Measurements from ENCODE around the gene KCNIP4.

The KCNIP4 gene

GRCh38 chr4:21155367-21155766 lies 793.2 kb downstream of the KCNIP4 start:
- DNase-seq, result no peak

- no peak for DNase-seq
Measured at GRCh38 chr4:21139327-21139726, 809.2 kb downstream of the KCNIP4 start.

- no peak for DNase-seq
Measured at GRCh38 chr4:21136051-21136630, 812.4 kb downstream of the KCNIP4 start.

DNA sequence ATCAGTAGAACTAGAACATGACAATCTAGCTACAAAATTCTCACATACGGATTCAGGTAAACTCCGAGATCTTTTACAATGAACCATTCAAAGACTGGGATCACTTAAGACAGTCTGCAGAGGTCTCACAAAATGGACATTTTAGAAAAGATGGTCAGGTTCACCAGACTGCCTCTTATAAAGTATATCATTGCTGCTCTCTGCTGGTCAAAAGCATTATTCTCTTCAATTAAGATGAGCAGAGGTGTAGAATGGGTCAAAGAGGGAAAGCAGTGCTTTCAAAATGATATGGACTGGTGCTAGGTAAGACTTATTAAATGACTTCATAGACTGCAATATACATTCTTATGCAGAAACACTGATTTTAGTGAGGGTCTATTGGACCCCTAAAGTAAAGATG lies 813.6 kb downstream of the KCNIP4 start:
- DNase-seq, result no peak

- DNase-seq, result no peak
Measured at GRCh38 chr4:21130606-21131005, 818.0 kb downstream of the KCNIP4 start.

- no peak for DNase-seq
Measured at GRCh38 chr4:21126014-21126512, 822.5 kb downstream of the KCNIP4 start.

DNA sequence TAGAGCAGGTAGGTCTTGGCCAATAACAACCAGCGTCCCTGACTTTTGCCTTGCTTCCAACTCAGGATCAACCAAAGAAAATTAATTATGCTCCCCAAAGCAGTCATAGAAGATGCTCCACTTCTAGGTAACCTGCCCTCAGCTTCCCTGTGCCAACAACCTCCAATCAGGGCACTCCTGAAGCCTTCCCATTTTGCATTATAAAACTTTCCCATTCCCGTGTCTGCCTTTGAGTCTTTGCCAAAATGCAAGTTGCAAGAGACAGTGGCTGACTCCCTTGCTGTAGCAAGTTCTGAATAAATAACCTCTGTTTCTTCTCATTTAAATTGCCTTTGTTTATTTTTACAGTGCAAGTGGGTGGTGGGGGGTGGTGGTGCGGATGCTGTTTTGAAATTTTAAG lies 830.3 kb downstream of the KCNIP4 start:
- DNase-seq, result no peak

DNA sequence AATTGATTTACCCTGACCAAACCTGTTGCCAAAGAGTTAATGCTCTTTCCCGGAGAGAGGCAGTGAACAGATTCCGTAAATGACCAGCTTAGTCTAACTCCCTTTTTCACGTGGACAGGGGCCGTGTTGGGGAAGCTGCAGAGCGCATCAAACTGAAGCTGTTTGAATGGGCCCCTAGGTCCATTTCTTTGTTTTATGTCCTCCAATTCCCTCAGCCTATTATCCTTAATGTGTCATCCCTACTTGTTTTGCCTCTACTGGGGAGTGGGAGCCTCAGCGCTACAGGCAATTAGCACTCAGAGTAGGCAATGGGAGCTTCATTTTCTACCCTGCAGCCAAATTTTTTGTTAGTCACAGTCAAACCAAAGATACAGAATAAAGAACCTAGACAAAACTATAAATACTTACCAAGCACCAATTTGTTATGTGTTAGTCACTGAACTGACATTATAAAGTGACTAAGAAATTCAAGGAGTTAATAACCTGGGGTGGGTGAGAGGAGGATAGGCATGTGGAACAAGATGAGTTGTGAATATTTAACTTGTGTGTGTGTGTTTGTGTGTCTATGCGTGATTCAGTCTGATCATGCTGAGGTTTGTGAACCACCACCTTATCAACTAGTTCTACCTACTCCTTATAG lies 830.9 kb downstream of the KCNIP4 start:
- no peak for DNase-seq

DNA sequence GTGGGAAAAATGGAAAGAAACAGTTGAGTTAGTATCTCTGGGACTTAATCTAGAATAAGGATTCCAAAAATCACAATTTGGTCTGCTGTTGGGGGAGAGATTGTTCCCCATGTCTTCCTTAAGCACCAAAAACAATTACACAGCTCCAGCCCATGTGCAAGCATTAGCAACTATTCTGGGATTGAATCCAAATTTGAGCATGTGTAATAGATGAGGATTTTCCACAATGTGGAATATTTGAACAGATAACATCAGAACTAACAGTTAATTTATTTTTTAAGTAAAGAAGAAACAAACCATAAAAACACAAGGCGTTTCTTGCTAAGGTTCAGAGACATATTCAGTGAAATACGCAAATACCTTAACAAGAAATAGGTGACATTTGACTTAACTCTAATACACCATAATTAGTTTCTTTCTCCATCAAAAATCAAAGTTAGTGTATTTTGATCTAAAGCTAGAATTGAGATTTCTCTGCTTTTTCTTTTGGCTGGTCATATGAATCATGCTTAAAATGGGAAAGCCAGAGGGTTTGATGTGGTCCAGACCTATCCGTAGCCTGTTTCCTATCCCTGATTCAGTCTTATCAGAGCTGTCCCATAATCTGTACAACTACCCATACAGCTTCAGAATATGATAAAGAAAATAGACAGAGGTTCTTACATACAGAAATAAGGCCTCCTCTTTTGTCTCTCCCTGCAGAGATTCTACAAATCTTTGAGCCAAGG lies 834.9 kb downstream of the KCNIP4 start:
- no peak for DNase-seq

DNA sequence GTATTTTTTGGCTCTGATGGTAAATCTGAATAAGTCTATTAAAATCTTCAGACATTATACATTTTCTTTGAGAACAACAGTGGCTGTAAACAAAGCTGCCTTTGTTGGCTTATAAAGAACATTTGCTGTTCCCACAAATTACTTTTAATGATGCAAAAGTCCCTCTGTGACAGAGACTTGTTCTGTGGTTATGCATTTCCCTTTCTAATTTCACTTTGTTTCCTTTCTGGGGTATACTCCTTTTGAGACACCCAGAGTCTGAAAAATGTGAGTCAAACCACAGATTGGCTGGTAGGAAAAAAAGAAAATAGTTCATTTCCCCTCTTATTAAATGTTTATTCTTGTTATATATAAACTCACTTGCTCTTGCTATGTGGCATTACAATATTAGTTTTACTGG lies 845.9 kb downstream of the KCNIP4 start:
- DNase-seq, result no peak

GRCh38 chr4:21097865-21098264 lies 850.7 kb downstream of the KCNIP4 start:
- DNase-seq, result no peak

GRCh38 chr4:21097026-21097425 lies 851.5 kb downstream of the KCNIP4 start:
- no peak for DNase-seq

- no peak for DNase-seq
Measured at GRCh38 chr4:21092531-21092930, 856.0 kb downstream of the KCNIP4 start.

- no peak for DNase-seq
Measured at GRCh38 chr4:21090094-21090666, 858.4 kb downstream of the KCNIP4 start.

DNA sequence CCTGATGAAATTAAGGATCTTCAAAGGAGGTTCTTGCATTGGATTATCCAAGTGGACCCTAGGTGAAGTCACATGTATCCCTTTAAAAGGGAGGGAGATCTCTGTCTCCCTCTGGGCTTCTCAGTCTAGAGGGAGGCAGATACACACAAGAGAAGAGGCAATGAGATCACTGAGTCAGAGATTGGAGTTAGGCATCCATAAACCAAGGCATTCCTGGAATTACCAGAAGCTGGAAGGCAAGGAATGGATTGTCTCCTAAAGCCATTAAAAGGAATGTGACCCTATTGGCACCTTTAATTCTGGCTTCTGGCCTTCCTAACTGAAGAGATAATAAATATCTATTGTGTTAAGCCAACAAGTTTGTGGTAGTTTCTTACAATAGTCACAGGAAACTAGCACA lies 865.2 kb downstream of the KCNIP4 start:
- no peak for DNase-seq

DNA sequence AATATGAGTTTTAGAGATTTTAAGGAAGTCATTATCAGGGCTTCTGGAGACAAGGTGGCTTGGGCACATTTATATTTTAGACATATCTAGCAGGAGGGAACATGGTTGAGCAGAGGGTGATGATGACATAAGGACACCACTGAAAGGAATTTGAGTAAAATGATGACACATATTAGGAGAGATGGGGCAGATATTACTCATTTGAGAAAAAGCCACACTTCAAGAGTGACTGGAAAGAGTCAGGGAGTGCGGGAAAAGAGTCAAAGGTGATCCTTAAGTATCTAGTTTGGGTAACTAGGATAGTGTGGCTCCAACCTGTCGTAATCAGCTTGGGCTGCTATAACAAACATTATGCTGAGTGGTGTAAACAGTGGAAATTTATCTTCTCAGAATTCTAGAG lies 870.6 kb downstream of the KCNIP4 start:
- no peak for DNase-seq

- DNase-seq, result no peak
Measured at GRCh38 chr4:21067351-21067750, 881.2 kb downstream of the KCNIP4 start.

- DNase-seq, result no peak
Measured at GRCh38 chr4:21061902-21062301, 886.7 kb downstream of the KCNIP4 start.

GRCh38 chr4:21046141-21046540 lies 902.4 kb downstream of the KCNIP4 start:
- DNase-seq, result no peak

- no peak for DNase-seq
Measured at GRCh38 chr4:21045119-21045518, 903.5 kb downstream of the KCNIP4 start.

GRCh38 chr4:21041708-21042107 lies 906.9 kb downstream of the KCNIP4 start:
- no peak for DNase-seq

- DNase-seq, result no peak
Measured at GRCh38 chr4:21034728-21035127, 913.8 kb downstream of the KCNIP4 start.

GRCh38 chr4:21032089-21032645 lies 916.4 kb downstream of the KCNIP4 start:
- DNase-seq, result no peak

- DNase-seq, result no peak
Measured at GRCh38 chr4:21018817-21019216, 929.8 kb downstream of the KCNIP4 start.

Measured in NCI-H446 treated with DMSO at 0.1 percent for 48 hours (cell line).